PC-9 (cell line): ENCODE results near the gene TK2.

ENCODE experiments used
- EZH2 ChIP-seq: fragments of 200-600 bp; sonication (generic); IDR thresholded peaks from 2 replicates; pipeline ENCODE4 v1.8.0; 2017; ENCODE audit warnings: antibody characterized with exemption, low read depth
- TF ChIP-seq, protein P1 (sequence below): fragments of 200-600 bp; sonication (generic); conservative IDR thresholded peaks from 2 replicates; pipeline ENCODE4 v1.6.1; 2017; ENCODE audit warnings: mixed run types, antibody characterized with exemption, mild to moderate bottlenecking, moderate library complexity

DNA sequence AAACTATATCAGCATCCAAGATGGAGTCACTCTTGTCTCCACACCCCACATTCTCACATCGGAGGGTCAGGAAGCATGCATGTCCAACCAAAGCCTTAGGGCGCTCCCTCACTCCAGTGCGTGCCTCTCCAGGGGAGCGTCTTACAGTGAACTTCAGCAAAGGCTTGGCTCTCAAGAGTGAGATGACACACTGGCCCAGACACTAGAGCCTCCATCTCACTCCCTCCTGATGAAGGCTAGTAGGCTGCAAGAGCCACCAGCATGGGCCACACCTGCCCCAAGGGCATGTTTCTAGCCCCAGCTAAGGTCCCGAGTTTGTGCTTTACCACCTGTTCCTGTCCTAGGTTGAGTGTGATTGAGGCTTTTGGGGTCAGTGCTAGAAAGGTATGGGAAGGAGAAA lies 82.3 kb downstream of the TK2 start:
- TF ChIP-seq, protein P1, sequence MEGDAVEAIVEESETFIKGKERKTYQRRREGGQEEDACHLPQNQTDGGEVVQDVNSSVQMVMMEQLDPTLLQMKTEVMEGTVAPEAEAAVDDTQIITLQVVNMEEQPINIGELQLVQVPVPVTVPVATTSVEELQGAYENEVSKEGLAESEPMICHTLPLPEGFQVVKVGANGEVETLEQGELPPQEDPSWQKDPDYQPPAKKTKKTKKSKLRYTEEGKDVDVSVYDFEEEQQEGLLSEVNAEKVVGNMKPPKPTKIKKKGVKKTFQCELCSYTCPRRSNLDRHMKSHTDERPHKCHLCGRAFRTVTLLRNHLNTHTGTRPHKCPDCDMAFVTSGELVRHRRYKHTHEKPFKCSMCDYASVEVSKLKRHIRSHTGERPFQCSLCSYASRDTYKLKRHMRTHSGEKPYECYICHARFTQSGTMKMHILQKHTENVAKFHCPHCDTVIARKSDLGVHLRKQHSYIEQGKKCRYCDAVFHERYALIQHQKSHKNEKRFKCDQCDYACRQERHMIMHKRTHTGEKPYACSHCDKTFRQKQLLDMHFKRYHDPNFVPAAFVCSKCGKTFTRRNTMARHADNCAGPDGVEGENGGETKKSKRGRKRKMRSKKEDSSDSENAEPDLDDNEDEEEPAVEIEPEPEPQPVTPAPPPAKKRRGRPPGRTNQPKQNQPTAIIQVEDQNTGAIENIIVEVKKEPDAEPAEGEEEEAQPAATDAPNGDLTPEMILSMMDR: no peak
- no peak for TF ChIP-seq EZH2
